ACC112 (cell line): Measurements from ENCODE around the gene LBX2.

Experiments
- H2AFZ ChIP-seq: fragments of 200-600 bp; sonication (generic); one replicate; pipeline ENCODE4 v1.6.0; 2017; ENCODE audit warnings: antibody characterized with exemption, low read length; ENCODE audit not compliant: unreplicated experiment
- H3K27ac ChIP-seq: fragments of 200-600 bp; sonication (generic); 2 replicates; pipeline ENCODE4 v1.5.1; 2014; ENCODE audit warnings: low read depth, mild to moderate bottlenecking, antibody characterized with exemption, low read length, moderate library complexity
- H3K27me3 ChIP-seq: fragments of 200-600 bp; sonication (generic); 2 replicates; pipeline ENCODE4 v1.6.1; 2014; ENCODE audit warnings: mild to moderate bottlenecking, antibody characterized with exemption, low read length, moderate library complexity, mixed read lengths; ENCODE audit not compliant: insufficient read depth
- H3K36me3 ChIP-seq: fragments of 200-600 bp; sonication (generic); 2 replicates; pipeline ENCODE4 v1.6.1; 2016; ENCODE audit warnings: mild to moderate bottlenecking, antibody characterized with exemption, low read length, moderate library complexity, mixed read lengths; ENCODE audit not compliant: insufficient read depth
- H3K4me1 ChIP-seq: fragments of 200-600 bp; sonication (generic); one replicate; pipeline ENCODE4 v1.6.1; 2016; ENCODE audit warnings: low read length, mixed read lengths; ENCODE audit not compliant: insufficient read depth, unreplicated experiment, control insufficient read depth
- H3K4me3 ChIP-seq: fragments of 200-600 bp; sonication (generic); 2 replicates; pipeline ENCODE4 v1.5.1; 2014; ENCODE audit warnings: mild to moderate bottlenecking, low read depth, low read length
- H3K79me2 ChIP-seq: fragments of 200-600 bp; sonication (generic); one replicate; pipeline ENCODE4 v1.6.0; 2016; ENCODE audit warnings: low read length; ENCODE audit not compliant: control insufficient read depth, unreplicated experiment, insufficient read depth

The LBX2 gene

GRCh38 chr2:74525717-74526648 lies 26.6 kb upstream of the LBX2 start, which contains the start of gene DQX1:
DQX1 (minus strand) TSS chr2:74526231; CDS start chr2:74525729, 502 bp downstream.
- no peak within 1 kb of the TSS for H3K27ac ChIP-seq
- H3K79me2 ChIP-seq = peaks cover 32% of the 10 kb centered on the region
- no peak within 1 kb of the TSS for H2AFZ ChIP-seq
- H3K4me1 ChIP-seq = peaks cover 12% of the 10 kb centered on the region
- H3K4me3 ChIP-seq = no peak within 1 kb of the TSS
- H3K27me3 ChIP-seq = peaks cover 6% of the 10 kb centered on the region; the same call in 1 of the 2 replicates
- H3K36me3 ChIP-seq = peaks cover 15% of the 10 kb centered on the region; the same call in 1 of the 2 replicates

- H2AFZ ChIP-seq = no peak overlapping the region
- peaks cover 15% of the 10 kb centered on the region; the same call in 1 of the 2 replicates for H3K36me3 ChIP-seq
- H3K4me3 ChIP-seq = no peak overlapping the region
- H3K4me1 ChIP-seq = peaks cover 11% of the 10 kb centered on the region
- peaks cover 26% of the 10 kb centered on the region for H3K79me2 ChIP-seq
- peaks cover 10% of the 10 kb centered on the region for H3K27me3 ChIP-seq
- no peak overlapping the region for H3K27ac ChIP-seq
Observed at GRCh38 chr2:74524955-74525716, 25.7 kb upstream of the LBX2 start.

- peaks cover 15% of the 10 kb centered on the region; the same call in 1 of the 2 replicates for H3K36me3 ChIP-seq
- H3K79me2 ChIP-seq = peaks cover 20% of the 10 kb centered on the region
- no peak overlapping the region for H3K27ac ChIP-seq
- no peak overlapping the region for H2AFZ ChIP-seq
- peaks cover 11% of the 10 kb centered on the region for H3K4me1 ChIP-seq
- H3K27me3 ChIP-seq = peaks cover 21% of the 10 kb centered on the region
- H3K4me3 ChIP-seq = no peak overlapping the region
Observed at GRCh38 chr2:74524005-74524404, 24.6 kb upstream of the LBX2 start.

- Histone ChIP-seq H3K27me3 (peaks cover 36% of the 10 kb centered on the region), H3K36me3 (peaks cover 15% of the 10 kb centered on the region; the same call in 1 of the 2 replicates), H3K79me2 (peaks cover 5% of the 10 kb centered on the region), H3K27ac (no peak overlapping the region), H3K4me1 (no peaks in the 10 kb centered on the region), H3K4me3 (no peak overlapping the region), H2AFZ (no peak overlapping the region)
Observed at GRCh38 chr2:74522516-74522915, 23.1 kb upstream of the LBX2 start.

GRCh38 chr2:74516650-74517049 lies 17.2 kb upstream of the LBX2 start:
- H3K36me3 ChIP-seq = no peaks in the 10 kb centered on the region
- H2AFZ ChIP-seq = no peak overlapping the region
- H3K27ac ChIP-seq = no peak overlapping the region
- H3K4me3 ChIP-seq = peak overlapping the region; percentile 62; the same call in 1 of the 2 replicates
- no peaks in the 10 kb centered on the region for H3K79me2 ChIP-seq
- H3K27me3 ChIP-seq = peaks cover 85% of the 10 kb centered on the region
- H3K4me1 ChIP-seq = no peaks in the 10 kb centered on the region

GRCh38 chr2:74515981-74516633 lies 16.7 kb upstream of the LBX2 start:
- Histone ChIP-seq H3K4me1 (peaks cover 5% of the 10 kb centered on the region), H3K27me3 (peaks cover 87% of the 10 kb centered on the region), H3K36me3 (no peaks in the 10 kb centered on the region), H3K79me2 (no peaks in the 10 kb centered on the region), H2AFZ (no peak overlapping the region), H3K4me3 (peak overlapping the region; percentile 62; the same call in 1 of the 2 replicates), H3K27ac (no peak overlapping the region)

GRCh38 chr2:74515271-74515980 lies 16.0 kb upstream of the LBX2 start:
- Histone ChIP-seq H3K36me3 (no peaks in the 10 kb centered on the region), H3K4me1 (peaks cover 6% of the 10 kb centered on the region), H3K4me3 (peak overlapping the region; percentile 62; the same call in 1 of the 2 replicates), H2AFZ (no peak overlapping the region), H3K27ac (no peak overlapping the region), H3K27me3 (peaks cover 87% of the 10 kb centered on the region), H3K79me2 (no peaks in the 10 kb centered on the region)

GRCh38 chr2:74514368-74515270 lies 15.2 kb upstream of the LBX2 start, which contains the start of gene TLX2:
TLX2 (plus strand) TSS chr2:74514450; CDS start chr2:74514807, 357 bp downstream.
- Histone ChIP-seq H3K4me3 (peak within 1 kb of the TSS; percentile 59), H3K36me3 (no peaks in the 10 kb centered on the region), H3K27ac (no peak within 1 kb of the TSS), H3K4me1 (peaks cover 6% of the 10 kb centered on the region), H3K27me3 (peaks cover 79% of the 10 kb centered on the region), H3K79me2 (no peaks in the 10 kb centered on the region), H2AFZ (no peak within 1 kb of the TSS)

GRCh38 chr2:74513605-74514367 lies 14.4 kb upstream of the LBX2 start:
- peaks cover 71% of the 10 kb centered on the region for H3K27me3 ChIP-seq
- H3K4me3 ChIP-seq = peak overlapping the region; percentile 59
- no peaks in the 10 kb centered on the region for H3K79me2 ChIP-seq
- no peak overlapping the region for H3K27ac ChIP-seq
- H3K36me3 ChIP-seq = no peaks in the 10 kb centered on the region
- H2AFZ ChIP-seq = no peak overlapping the region
- H3K4me1 ChIP-seq = peaks cover 6% of the 10 kb centered on the region
